Measurements from ENCODE around the gene FITM2. TPM values are rescaled to one million over a fixed set of nuclear protein-coding genes. Genes with fewer than 3 reads are reported as not detected.

Gene FITM2
- total and polyA plus RNA-seq, 4 donors = 2.7 to 19.7 (median 7.9) TPM

- DNase-seq (no peak), ATAC-seq (ENCODE audit: insufficient read depth, low FRiP score) (no peak)
- Histone ChIP-seq H3K27me3 (ENCODE audit: control insufficient read depth in 3 of 3, insufficient read depth in 3 of 3, low read length in 2 of 3) (no peaks in the 10 kb centered on the region), H3K9me3 (ENCODE audit: control insufficient read depth in 4 of 4, insufficient read depth in 3 of 4, low read length in 3 of 4) (no peaks in the 10 kb centered on the region), H3K27ac (ENCODE audit: low read depth in 1 of 2, low read length in 1 of 2) (no peak overlapping the region), H3K4me1 (ENCODE audit: control insufficient read depth in 5 of 5, insufficient read depth in 5 of 5, low read length in 5 of 5) (no peaks in the 10 kb centered on the region), H3K4me3 (no peak overlapping the region), H3K9ac (ENCODE audit: insufficient read depth in 1 of 2, low read length in 2 of 2) (no peak overlapping the region), H3K36me3 (ENCODE audit: control insufficient read depth in 4 of 4, insufficient read depth in 4 of 4, low read length in 4 of 4) (peaks cover 0 to 5% (median 0%) of the 10 kb centered on the region in 4 donors)
- WGBS, 2 donors = 78 to 89% methylated on average over 11 of the region's 11 CpGs
- TF ChIP-seq, protein P1, sequence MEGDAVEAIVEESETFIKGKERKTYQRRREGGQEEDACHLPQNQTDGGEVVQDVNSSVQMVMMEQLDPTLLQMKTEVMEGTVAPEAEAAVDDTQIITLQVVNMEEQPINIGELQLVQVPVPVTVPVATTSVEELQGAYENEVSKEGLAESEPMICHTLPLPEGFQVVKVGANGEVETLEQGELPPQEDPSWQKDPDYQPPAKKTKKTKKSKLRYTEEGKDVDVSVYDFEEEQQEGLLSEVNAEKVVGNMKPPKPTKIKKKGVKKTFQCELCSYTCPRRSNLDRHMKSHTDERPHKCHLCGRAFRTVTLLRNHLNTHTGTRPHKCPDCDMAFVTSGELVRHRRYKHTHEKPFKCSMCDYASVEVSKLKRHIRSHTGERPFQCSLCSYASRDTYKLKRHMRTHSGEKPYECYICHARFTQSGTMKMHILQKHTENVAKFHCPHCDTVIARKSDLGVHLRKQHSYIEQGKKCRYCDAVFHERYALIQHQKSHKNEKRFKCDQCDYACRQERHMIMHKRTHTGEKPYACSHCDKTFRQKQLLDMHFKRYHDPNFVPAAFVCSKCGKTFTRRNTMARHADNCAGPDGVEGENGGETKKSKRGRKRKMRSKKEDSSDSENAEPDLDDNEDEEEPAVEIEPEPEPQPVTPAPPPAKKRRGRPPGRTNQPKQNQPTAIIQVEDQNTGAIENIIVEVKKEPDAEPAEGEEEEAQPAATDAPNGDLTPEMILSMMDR (IDR thresholded peaks at IDR 0.05; ENCODE audit: control extremely low read depth, extremely low read depth) = no peak
These were observed 36.5 kb downstream of the FITM2 start for GRCh38 chr20:44274303-44275017.

- Histone ChIP-seq H3K4me1 (ENCODE audit: control insufficient read depth in 5 of 5, insufficient read depth in 5 of 5, low read length in 5 of 5) (no peaks in the 10 kb centered on the region), H3K9ac (ENCODE audit: insufficient read depth in 1 of 2, low read length in 2 of 2) (no peak overlapping the region), H3K4me3 (no peak overlapping the region), H3K9me3 (ENCODE audit: control insufficient read depth in 4 of 4, insufficient read depth in 3 of 4, low read length in 3 of 4) (no peaks in the 10 kb centered on the region), H3K27me3 (ENCODE audit: control insufficient read depth in 3 of 3, insufficient read depth in 3 of 3, low read length in 2 of 3) (no peaks in the 10 kb centered on the region), H3K36me3 (ENCODE audit: control insufficient read depth in 4 of 4, insufficient read depth in 4 of 4, low read length in 4 of 4) (peaks cover 0 to 5% (median 0%) of the 10 kb centered on the region in 4 donors), H3K27ac (ENCODE audit: low read depth in 1 of 2, low read length in 1 of 2) (no peak overlapping the region)
- TF ChIP-seq, protein P1 (IDR thresholded peaks at IDR 0.05; ENCODE audit: control extremely low read depth, extremely low read depth) = no peak
- ATAC-seq (ENCODE audit: insufficient read depth, low FRiP score) = no peak
- DNase-seq = no peak
- 90 to 92% methylated on average over 10 of the region's 10 CpGs for whole genome bisulfite sequencing, 2 donors
These were observed 37.5 kb downstream of the FITM2 start for GRCh38 chr20:44273231-44274215.

DNA sequence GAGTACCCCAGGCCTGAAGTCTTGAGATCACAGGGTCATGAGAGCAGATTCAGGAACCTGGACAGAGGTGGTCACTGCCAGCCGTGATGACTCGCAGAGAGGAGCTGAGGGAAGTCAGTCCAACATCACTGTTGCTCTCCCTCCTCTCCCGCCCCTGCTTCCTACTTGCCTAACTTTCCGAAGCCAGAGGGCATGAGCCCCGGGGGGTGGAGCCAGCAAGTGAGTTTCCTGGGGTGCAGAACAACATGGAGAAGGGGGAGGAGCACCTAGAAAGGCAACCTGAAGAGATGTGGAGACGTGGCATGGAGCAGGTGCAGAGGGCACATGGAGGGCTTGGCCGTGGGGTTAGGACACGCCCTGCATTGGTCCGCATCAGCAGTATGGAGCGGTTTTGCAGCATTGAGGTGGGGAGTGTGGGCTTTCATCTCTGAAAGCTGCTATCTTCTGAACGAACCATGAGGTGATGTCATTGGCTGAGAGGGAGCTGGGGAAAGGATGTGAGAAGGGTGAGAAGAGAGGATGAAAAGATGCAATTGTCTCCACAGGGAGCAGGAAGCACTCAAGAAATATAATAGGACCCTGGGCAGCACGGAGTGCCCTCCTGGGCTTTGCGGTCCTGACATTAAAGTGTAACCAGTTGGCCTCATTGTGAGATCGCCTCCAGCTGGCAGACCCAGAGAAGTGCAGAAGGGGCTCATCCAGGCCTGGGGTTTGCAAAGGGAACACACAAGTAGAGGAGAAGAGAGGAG lies 38.9 kb downstream of the FITM2 start:
- Histone ChIP-seq H3K9me3 (ENCODE audit: control insufficient read depth in 4 of 4, insufficient read depth in 3 of 4, low read length in 3 of 4) (no peaks in the 10 kb centered on the region), H3K4me1 (ENCODE audit: control insufficient read depth in 5 of 5, insufficient read depth in 5 of 5, low read length in 5 of 5) (no peaks in the 10 kb centered on the region), H3K27ac (ENCODE audit: low read depth in 1 of 2, low read length in 1 of 2) (no peak overlapping the region), H3K27me3 (ENCODE audit: control insufficient read depth in 3 of 3, insufficient read depth in 3 of 3, low read length in 2 of 3) (no peaks in the 10 kb centered on the region), H3K36me3 (ENCODE audit: control insufficient read depth in 4 of 4, insufficient read depth in 4 of 4, low read length in 4 of 4) (peaks cover 0 to 5% (median 0%) of the 10 kb centered on the region in 4 donors), H3K4me3 (no peak overlapping the region), H3K9ac (ENCODE audit: insufficient read depth in 1 of 2, low read length in 2 of 2) (no peak overlapping the region)
- no peak for ATAC-seq (ENCODE audit: insufficient read depth, low FRiP score)
- no peak for DNase-seq
- 74 to 76% methylated on average over 14 of the region's 14 CpGs for WGBS, 2 donors
- TF ChIP-seq, protein P1 (IDR thresholded peaks at IDR 0.05; ENCODE audit: control extremely low read depth, extremely low read depth) = no peak
